Left ventricle myocardium inferior (tissue), 1 donor: ENCODE results near the gene ITGA4. TPM values are rescaled to one million over a fixed set of nuclear protein-coding genes. Genes with fewer than 3 reads are reported as not detected.
A peak's percentile ranks its signal among the peaks of the same experiment; 100 is the strongest.

ENCODE experiments used
- DNase-seq: peaks from one replicate; pipeline ENCODE4 v3.0.0-alpha.2; 2020
- H3K27ac ChIP-seq: fragments of 200-600 bp; replicated peaks from 2 replicates; pipeline ENCODE4 v1.8.0; 2021
- H3K27me3 ChIP-seq: fragments of 200-600 bp; 2 replicates; pipeline ENCODE4 v1.8.0; 2021; ENCODE audit warnings: low read depth
- H3K36me3 ChIP-seq: fragments of 200-600 bp; 2 replicates; pipeline ENCODE4 v1.8.0; 2021
- H3K4me1 ChIP-seq: fragments of 200-600 bp; 2 replicates; pipeline ENCODE4 v1.8.0; 2021
- H3K4me3 ChIP-seq: fragments of 200-600 bp; 2 replicates; pipeline ENCODE4 v1.8.0; 2021; ENCODE audit warnings: mild to moderate bottlenecking, moderate library complexity
- H3K9me3 ChIP-seq: fragments of 200-600 bp; replicated peaks from 2 replicates; pipeline ENCODE4 v1.8.0; 2021
- CTCF ChIP-seq: fragments of 200-600 bp; IDR thresholded peaks from 2 replicates; pipeline ENCODE4 v1.8.0; 2021; ENCODE audit warnings: antibody characterized with exemption, mild to moderate bottlenecking, borderline replicate concordance
- intact Hi-C: fragments of 100-400 bp; cut with micrococcal nuclease; formaldehyde crosslinking; loops from one replicate; pipeline ENCODE4 v1.11.0; 2022
- total RNA-seq: library from RNA; stranded (reverse); fragmentation: NEBNext Ultra II Directional; extraction: Animal tissue kit (Norgen Biotek cat#: 25700); gene quantifications from one replicate; pipeline ENCODE4 v1.2.1, GENCODE V29; 2021
- donor health status: DM: no; HTN: yes; CAD: no; lungs with severe emphysema.

Gene ITGA4
- total RNA-seq, 1 donor from 2014 or later = 0.74 TPM

- peaks cover 3% of the 10 kb centered on the region for H3K4me1 ChIP-seq
- intact Hi-C loops = loop anchor here (5.0 kb wide), 1 partner anchor 360 kb away; no protein-coding TSS in a partner anchor
- H3K9me3 ChIP-seq = no peaks in the 10 kb centered on the region
- no peaks in the 10 kb centered on the region for H3K27me3 ChIP-seq
- no peaks in the 10 kb centered on the region for H3K36me3 ChIP-seq
- H3K4me3 ChIP-seq = no peak overlapping the region
- peak; percentile 81 for TF ChIP-seq CTCF
- DNase-seq = peak; percentile 59
- no peak overlapping the region for H3K27ac ChIP-seq
These were observed 9.7 kb downstream of the ITGA4 start for GRCh38 chr2:181466661-181467576.

- H3K4me3 ChIP-seq = no peak overlapping the region
- peaks cover 4% of the 10 kb centered on the region for H3K4me1 ChIP-seq
- H3K27ac ChIP-seq = no peak overlapping the region
- no peaks in the 10 kb centered on the region for H3K9me3 ChIP-seq
- no peaks in the 10 kb centered on the region for H3K36me3 ChIP-seq
- TF ChIP-seq CTCF = no peak
- H3K27me3 ChIP-seq = no peaks in the 10 kb centered on the region
- intact Hi-C loops = loop anchor here (5.0 kb wide), 1 partner anchor 361 kb away; no protein-coding TSS in a partner anchor
- no peak for DNase-seq
These were observed 11.0 kb downstream of the ITGA4 start for GRCh38 chr2:181467966-181468707.

- Histone ChIP-seq H3K9me3 (no peaks in the 10 kb centered on the region), H3K4me1 (peaks cover 4% of the 10 kb centered on the region), H3K4me3 (no peak overlapping the region), H3K36me3 (no peaks in the 10 kb centered on the region), H3K27ac (no peak overlapping the region), H3K27me3 (no peaks in the 10 kb centered on the region)
- no peak for TF ChIP-seq CTCF
- DNase-seq = no peak
- intact Hi-C loops = loop anchor here (5.0 kb wide), 1 partner anchor 362 kb away; no protein-coding TSS in a partner anchor
These were observed 11.6 kb downstream of the ITGA4 start for GRCh38 chr2:181468811-181469210.

GRCh38 chr2:181471226-181471625, 14.0 kb downstream of the ITGA4 start:
- Histone ChIP-seq H3K27me3 (no peaks in the 10 kb centered on the region), H3K4me3 (no peak overlapping the region), H3K36me3 (no peaks in the 10 kb centered on the region), H3K27ac (no peak overlapping the region), H3K4me1 (peaks cover 4% of the 10 kb centered on the region), H3K9me3 (no peaks in the 10 kb centered on the region)
- intact Hi-C loops = no loop called here
- no peak for TF ChIP-seq CTCF
- DNase-seq = no peak

- intact Hi-C loops = no loop called here
- H3K4me3 ChIP-seq = no peak overlapping the region
These were observed 14.6 kb downstream of the ITGA4 start for GRCh38 chr2:181471783-181472182.

More at GRCh38 chr2:181471783-181472182, 14.6 kb downstream of the ITGA4 start:
- Histone ChIP-seq H3K4me1 (peaks cover 4% of the 10 kb centered on the region), H3K9me3 (no peaks in the 10 kb centered on the region), H3K27me3 (no peaks in the 10 kb centered on the region), H3K27ac (no peak overlapping the region), H3K36me3 (no peaks in the 10 kb centered on the region)
- no peak for TF ChIP-seq CTCF
- DNase-seq = no peak
